Dedifferentiated amniotic fluid mesenchymal stem cell (primary cell): ENCODE results near the gene LRRC15.

Source experiments
- DNase-seq: peaks from one replicate; pipeline ENCODE4 v3.0.0-alpha.2; 2016; ENCODE audit errors: extremely low spot score

LRRC15 gene

GRCh38 chr3:194384569-194385001, 15.0 kb upstream of the LRRC15 start:
- no peak for DNase-seq

- no peak for DNase-seq
These were observed 14.6 kb upstream of the LRRC15 start for GRCh38 chr3:194384156-194384555.

- no peak for DNase-seq
These were observed 13.9 kb upstream of the LRRC15 start for GRCh38 chr3:194383276-194383940.

- DNase-seq = no peak
These were observed 13.3 kb upstream of the LRRC15 start for GRCh38 chr3:194382892-194383223.

- no peak for DNase-seq
These were observed 12.8 kb upstream of the LRRC15 start for GRCh38 chr3:194382196-194382891.

- DNase-seq = no peak
These were observed 11.9 kb upstream of the LRRC15 start for GRCh38 chr3:194381460-194381875.

DNA sequence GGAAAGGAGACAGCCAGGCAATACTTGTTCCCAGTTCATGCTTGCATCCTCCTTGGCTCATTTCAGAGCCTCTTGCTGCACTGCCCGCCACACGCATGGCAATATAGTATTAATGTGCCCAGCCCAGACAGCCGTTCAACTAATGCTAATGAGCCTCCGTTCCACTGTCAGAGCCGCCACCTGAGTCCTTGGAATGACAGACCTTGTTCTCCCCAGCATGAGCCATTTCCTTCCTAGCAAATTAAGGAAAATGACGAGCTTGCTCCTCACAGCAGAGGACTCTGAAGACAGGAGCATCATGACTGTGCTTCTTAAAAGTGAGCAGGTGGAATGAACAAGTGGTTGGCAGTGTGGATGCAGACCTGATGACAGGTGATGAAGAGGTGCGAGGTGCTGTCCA, 10.8 kb upstream of the LRRC15 start:
- DNase-seq = no peak

DNA sequence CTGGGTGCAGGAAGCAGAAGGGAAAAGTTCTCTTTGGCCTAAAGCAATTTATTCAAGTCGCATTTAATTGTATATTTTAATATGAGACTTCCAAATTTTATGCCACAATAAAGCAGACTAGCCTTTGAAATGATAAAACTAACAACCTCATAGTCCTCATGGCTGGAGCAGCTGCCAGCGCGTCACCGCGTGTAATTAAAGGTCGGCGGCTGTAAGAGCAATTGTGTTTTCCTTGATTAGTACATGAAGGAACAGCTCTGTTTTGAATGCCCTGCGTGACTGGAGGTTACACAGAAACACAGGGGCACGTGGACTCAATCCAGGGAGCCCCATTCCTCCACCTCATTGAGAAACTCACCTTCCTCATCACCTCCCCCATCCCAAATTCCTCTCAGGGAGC, 10.1 kb upstream of the LRRC15 start:
- DNase-seq = no peak

- no peak for DNase-seq
These were observed 9.7 kb upstream of the LRRC15 start for GRCh38 chr3:194379231-194379630.

DNA sequence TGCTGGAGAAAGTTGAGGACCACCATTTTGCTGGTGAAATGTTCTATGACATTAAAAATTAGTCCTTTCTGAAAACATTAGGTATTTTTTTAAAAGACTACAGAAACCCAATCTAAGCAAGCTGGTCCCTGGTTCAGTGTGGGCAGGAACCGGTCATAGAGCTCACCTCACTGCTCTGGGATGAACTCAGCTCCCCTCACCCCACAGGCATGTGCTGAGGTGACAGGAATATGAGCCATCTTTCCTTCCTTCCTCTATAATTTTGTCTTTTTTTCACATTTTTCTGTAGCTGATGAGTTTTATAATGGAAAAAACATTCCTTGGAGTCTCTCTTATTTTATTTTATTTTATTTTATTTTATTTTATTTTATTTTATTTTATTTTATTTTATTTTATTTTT, 8.2 kb upstream of the LRRC15 start:
- DNase-seq = no peak

- DNase-seq = no peak
These were observed 6.7 kb upstream of the LRRC15 start for GRCh38 chr3:194376241-194376560.

DNA sequence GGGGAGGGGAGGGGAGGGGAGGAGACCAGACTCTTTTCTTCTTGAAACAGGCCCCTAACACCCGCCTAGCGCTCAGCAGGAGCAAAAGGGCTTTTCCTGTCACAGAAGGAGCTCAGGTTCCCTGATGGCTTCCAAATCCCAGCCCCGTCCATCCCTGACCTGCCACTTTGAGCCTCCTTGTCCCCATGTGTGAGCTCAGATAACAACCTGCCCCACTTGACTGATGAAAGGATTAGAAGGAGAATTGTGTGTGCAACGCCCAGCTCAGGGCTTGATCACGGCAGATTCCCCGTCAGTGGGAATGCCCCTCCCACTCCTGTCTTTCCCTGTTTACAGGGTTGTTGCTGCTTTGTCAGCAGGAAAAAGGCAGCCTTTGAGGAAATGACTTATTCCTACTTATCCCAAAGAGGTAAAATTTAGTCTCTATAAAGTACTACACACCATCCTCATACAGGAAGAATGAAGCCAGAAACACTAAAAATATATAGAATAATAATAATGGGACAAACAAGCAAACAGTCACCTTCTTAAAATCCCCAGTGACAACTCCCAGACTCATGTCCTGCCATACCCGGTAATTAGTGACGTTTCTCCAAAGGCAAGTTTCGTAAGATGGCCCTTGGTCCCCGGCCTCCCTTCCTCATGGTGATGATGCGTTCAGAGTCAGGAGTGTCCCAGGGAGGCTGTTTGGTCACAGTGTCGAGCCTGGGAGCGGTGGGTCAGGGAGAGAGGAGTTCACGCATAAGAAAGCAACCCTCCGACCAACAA, 6.1 kb upstream of the LRRC15 start:
- no peak for DNase-seq

- DNase-seq = no peak
These were observed 5.4 kb upstream of the LRRC15 start for GRCh38 chr3:194374935-194375334.

- no peak for DNase-seq
These were observed 4.4 kb upstream of the LRRC15 start for GRCh38 chr3:194373899-194374298.

DNA sequence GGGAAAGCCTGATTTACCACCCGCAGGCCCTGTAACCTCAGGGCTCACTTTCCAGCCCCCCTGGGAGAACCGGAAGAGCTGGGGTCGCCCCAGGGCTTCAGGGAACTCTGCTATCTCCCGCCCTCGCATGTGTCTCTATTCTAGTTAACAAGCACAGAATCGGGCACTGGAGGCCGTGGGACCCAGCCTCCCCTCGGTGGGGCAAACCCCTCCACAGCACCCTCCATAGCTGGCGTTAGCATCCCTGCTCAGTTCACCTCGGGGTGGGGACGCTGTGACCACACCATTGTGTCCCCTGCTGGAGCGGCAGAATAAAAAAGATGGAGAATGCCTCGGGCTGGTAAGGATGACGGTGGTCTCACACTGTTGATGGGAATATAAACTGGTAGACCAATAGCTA, 3.5 kb upstream of the LRRC15 start:
- no peak for DNase-seq

- DNase-seq = no peak
These were observed 1.2 kb upstream of the LRRC15 start for GRCh38 chr3:194370753-194371152.

GRCh38 chr3:194368918-194369317, 625 bp downstream of the LRRC15 start:
- no peak for DNase-seq

DNA sequence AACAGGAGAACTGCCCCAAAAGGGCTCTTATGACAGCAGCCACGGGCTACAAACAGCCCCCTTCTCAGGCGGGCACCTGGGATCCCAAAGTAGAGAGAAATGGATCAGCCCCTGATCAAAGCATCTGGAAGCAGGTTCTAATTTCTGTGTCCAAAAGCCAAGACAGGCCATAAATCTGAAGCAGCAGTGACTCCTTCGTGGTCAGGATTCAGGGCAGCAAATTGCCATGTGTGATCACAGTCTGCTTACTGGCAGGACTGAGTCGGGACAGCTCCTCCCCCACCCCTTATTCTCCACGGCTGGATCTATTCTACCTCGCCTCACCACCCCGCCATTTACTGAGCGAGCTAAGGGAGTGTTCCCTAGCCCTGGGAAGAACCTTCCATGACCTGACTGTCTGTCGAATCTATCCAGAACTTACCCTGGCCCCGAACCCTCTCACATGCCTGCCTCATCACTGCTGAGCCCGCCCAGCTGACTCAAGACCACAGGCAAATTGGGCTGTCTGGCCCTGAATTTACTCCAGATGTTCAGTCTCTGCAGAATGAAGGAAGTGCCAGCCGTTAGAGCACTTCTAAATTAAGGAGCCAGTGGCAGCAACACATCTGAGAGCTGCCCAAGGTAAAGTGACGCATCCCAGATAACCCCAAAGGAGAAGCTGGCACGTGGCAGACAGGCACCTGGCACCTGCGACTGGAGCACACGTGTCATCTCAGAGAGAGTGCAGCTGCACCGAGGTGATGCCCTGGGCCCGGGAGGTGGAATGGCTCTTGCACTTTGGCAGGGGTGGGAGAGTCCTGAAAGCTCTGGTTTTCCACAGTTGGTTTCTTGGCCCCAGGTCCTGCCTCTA, 1.3 kb downstream of the LRRC15 start:
- peak; percentile 49 for DNase-seq

DNA sequence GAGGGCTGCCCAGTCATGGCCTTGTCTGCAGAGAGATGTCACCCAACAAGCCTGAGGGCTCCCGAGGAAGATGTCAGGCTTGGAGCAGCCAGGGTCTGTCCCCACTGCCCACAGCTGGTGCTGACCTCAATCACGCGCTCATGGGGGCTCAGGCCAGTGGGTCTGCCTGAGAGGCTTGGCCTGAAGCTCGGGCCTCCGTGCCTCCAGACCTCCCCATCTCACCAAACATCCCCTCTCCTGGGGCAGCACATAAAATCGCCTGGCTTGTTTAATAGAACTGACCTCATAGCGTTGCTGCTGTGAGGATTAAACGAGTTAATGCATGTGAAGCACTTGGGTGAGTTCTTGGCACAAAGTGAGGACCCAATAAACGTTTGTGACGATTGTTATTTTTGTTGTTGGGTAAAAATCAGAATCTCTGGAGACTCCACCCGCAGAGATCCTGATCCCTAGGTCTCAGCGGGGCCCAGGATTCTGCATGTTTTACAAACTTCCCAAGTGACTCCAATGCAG, 3.5 kb downstream of the LRRC15 start:
- no peak for DNase-seq

GRCh38 chr3:194365526-194365925, 4.0 kb downstream of the LRRC15 start:
- no peak for DNase-seq

GRCh38 chr3:194364652-194365434, 4.7 kb downstream of the LRRC15 start:
- DNase-seq = peak; percentile 26
